PC-9 (cell line): ENCODE measurements around the gene ST6GALNAC6.

ENCODE experiments used
- EZH2 ChIP-seq: fragments of 200-600 bp; sonication (generic); IDR thresholded peaks from 2 replicates; pipeline ENCODE4 v1.8.0; 2017; ENCODE audit warnings: antibody characterized with exemption, low read depth
- TF ChIP-seq, protein P1 (sequence below): fragments of 200-600 bp; sonication (generic); conservative IDR thresholded peaks from 2 replicates; pipeline ENCODE4 v1.6.1; 2017; ENCODE audit warnings: mixed run types, antibody characterized with exemption, mild to moderate bottlenecking, moderate library complexity

DNA sequence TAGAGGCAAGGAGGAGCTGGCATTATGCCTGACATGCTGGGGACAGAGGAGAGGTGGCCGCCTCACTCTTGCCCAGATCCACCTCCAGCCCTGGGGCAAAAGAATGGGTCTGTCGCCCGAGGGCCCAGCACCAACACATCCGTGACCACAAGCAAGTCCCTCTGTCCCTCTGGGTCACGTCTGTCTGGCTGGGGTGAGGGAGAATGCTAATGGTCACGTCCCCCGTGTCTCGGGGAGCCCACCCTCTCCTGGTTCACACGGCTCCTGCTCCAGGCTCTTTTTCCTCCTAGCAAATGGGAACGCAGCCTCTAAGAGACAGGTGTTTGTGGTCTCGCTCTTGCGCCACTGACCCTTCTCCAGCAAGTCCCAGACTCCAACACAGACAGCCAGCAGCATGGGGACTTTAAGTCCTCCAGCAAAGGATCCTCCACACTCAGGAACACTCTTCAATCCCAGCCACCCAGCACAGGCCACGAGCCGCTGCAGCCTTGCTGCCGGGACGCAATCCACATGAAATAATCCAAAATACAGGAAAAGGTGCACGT is 49.0 kb downstream of the ST6GALNAC6 start:
- TF ChIP-seq, protein P1, sequence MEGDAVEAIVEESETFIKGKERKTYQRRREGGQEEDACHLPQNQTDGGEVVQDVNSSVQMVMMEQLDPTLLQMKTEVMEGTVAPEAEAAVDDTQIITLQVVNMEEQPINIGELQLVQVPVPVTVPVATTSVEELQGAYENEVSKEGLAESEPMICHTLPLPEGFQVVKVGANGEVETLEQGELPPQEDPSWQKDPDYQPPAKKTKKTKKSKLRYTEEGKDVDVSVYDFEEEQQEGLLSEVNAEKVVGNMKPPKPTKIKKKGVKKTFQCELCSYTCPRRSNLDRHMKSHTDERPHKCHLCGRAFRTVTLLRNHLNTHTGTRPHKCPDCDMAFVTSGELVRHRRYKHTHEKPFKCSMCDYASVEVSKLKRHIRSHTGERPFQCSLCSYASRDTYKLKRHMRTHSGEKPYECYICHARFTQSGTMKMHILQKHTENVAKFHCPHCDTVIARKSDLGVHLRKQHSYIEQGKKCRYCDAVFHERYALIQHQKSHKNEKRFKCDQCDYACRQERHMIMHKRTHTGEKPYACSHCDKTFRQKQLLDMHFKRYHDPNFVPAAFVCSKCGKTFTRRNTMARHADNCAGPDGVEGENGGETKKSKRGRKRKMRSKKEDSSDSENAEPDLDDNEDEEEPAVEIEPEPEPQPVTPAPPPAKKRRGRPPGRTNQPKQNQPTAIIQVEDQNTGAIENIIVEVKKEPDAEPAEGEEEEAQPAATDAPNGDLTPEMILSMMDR = no peak
- TF ChIP-seq EZH2 = no peak
